ENCODE measurements around the gene EEF1AKMT3.

Gene EEF1AKMT3

GRCh38 chr12:57772429-57773322 lies at the start of gene EEF1AKMT3:
Gene EEF1AKMT3, plus strand, starts transcription at chr12:57772614. Its CDS starts 111 bp downstream, at chr12:57772725.
- no peak for DNase-seq (ENCODE audit: insufficient read length, low spot score)
- FAIRE-seq: peak; percentile 65

GRCh38 chr12:57722716-57723629 lies 49.4 kb upstream of the EEF1AKMT3 start:
- DNase-seq (ENCODE audit: insufficient read length, low spot score): no peak
- no peak for FAIRE-seq

GRCh38 chr12:57723630-57723962 lies 48.8 kb upstream of the EEF1AKMT3 start:
- FAIRE-seq: no peak
- DNase-seq (ENCODE audit: insufficient read length, low spot score): no peak

GRCh38 chr12:57724003-57724935 lies 48.1 kb upstream of the EEF1AKMT3 start:
- FAIRE-seq: no peak
- no peak for DNase-seq (ENCODE audit: insufficient read length, low spot score)

- no peak for DNase-seq (ENCODE audit: insufficient read length, low spot score)
- FAIRE-seq: no peak
These were observed 47.3 kb upstream of the EEF1AKMT3 start for GRCh38 chr12:57724936-57725740.

GRCh38 chr12:57725851-57726150 lies 46.6 kb upstream of the EEF1AKMT3 start:
- no peak for DNase-seq (ENCODE audit: insufficient read length, low spot score)
- no peak for FAIRE-seq

- DNase-seq (ENCODE audit: insufficient read length, low spot score): no peak
- no peak for FAIRE-seq
These were observed 46.1 kb upstream of the EEF1AKMT3 start for GRCh38 chr12:57726151-57726883.

- DNase-seq (ENCODE audit: insufficient read length, low spot score) (no peak), FAIRE-seq (no peak)
These were observed 45.3 kb upstream of the EEF1AKMT3 start for GRCh38 chr12:57726884-57727757.

GRCh38 chr12:57727758-57728395 lies 44.5 kb upstream of the EEF1AKMT3 start:
- DNase-seq (ENCODE audit: insufficient read length, low spot score) (no peak), FAIRE-seq (no peak)

GRCh38 chr12:57729321-57729844 lies 43.0 kb upstream of the EEF1AKMT3 start:
- FAIRE-seq (no peak), DNase-seq (ENCODE audit: insufficient read length, low spot score) (no peak)

GRCh38 chr12:57730336-57731067 lies 41.9 kb upstream of the EEF1AKMT3 start:
- FAIRE-seq (no peak), DNase-seq (ENCODE audit: insufficient read length, low spot score) (no peak)

GRCh38 chr12:57731411-57732080 lies 40.9 kb upstream of the EEF1AKMT3 start:
- no peak for FAIRE-seq

GRCh38 chr12:57732270-57732669 lies 40.1 kb upstream of the EEF1AKMT3 start:
- DNase-seq (ENCODE audit: insufficient read length, low spot score): no peak
- no peak for FAIRE-seq

More at GRCh38 chr12:57731411-57732080, 40.9 kb upstream of the EEF1AKMT3 start:
- DNase-seq (ENCODE audit: insufficient read length, low spot score): no peak

GRCh38 chr12:57732726-57733593 lies 39.5 kb upstream of the EEF1AKMT3 start:
- DNase-seq (ENCODE audit: insufficient read length, low spot score) (no peak), FAIRE-seq (no peak)

GRCh38 chr12:57733928-57734327 lies 38.5 kb upstream of the EEF1AKMT3 start:
- no peak for DNase-seq (ENCODE audit: insufficient read length, low spot score)
- FAIRE-seq: no peak
